COLO668 (cell line): ENCODE results near the gene FADS1.

Experiments used
- DNase-seq: peaks from one replicate; lab custom pipeline; 2025; ENCODE audit not compliant: unreplicated experiment; lab: John Stamatoyannopoulos, UW

FADS1 gene

GRCh38 chr11:61797263-61797944 lies 19.4 kb downstream of the FADS1 start:
- DNase-seq, result peak; percentile 57

DNA sequence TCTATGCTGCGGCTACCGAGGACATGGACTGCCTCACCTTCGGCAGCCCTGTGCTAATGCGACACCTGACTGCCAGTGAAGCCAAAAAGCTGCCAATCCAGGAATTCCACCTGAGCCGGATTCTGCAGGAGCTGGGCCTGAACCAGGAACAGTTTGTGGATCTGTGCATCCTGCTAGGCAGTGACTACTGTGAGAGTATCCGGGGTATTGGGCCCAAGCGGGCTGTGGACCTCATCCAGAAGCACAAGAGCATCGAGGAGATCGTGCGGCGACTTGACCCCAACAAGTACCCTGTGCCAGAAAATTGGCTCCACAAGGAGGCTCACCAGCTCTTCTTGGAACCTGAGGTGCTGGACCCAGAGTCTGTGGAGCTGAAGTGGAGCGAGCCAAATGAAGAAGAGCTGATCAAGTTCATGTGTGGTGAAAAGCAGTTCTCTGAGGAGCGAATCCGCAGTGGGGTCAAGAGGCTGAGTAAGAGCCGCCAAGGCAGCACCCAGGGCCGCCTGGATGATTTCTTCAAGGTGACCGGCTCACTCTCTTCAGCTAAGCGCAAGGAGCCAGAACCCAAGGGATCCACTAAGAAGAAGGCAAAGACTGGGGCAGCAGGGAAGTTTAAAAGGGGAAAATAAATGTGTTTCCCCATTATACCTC lies 20.8 kb downstream of the FADS1 start:
- DNase-seq, result no peak

- no peak for DNase-seq
Measured at GRCh38 chr11:61795459-61795858, 21.3 kb downstream of the FADS1 start.

- DNase-seq, result no peak
Measured at GRCh38 chr11:61794579-61794978, 22.2 kb downstream of the FADS1 start.

- no peak for DNase-seq
Measured at GRCh38 chr11:61793829-61794204, 23.0 kb downstream of the FADS1 start.

DNA sequence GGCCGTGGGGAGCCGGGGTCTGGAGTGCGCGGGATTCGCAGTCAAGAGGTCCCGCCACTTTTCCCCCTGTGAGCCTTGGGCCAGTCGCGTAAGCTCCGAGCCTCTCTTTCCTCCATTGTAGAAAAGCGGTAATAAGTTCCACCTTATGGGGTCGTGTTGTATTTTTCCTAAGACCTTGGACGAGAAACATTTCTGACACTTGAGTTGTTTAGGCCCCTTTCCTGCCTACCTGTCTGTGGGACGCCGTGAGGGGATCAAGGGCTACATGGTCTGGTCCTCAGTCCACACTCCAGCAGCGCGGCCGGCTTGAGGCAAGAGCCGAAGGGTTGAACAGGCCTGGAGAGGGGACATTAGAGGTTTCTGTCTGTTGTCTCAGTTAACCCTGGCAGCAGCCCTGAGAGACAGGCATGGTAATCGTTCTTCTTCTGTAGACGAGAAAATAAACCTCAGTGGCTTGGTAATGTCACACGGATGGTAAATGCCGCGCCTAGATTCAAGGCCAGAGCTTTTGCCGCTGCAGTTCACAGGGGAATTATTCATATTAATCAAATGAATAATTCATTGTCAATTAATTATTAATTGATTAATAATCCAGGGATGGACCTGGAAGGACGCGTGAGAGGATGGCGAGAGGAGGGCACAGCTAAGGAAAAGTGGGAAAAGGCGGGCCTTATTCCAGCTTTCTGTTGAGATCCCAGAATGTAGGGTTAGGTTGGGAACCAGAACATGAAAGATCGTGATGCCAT lies 23.5 kb downstream of the FADS1 start:
- DNase-seq, result peak; percentile 48

- peak; percentile 90 for DNase-seq
Measured at GRCh38 chr11:61792310-61793082, 24.3 kb downstream of the FADS1 start, which contains the start of the genes FEN1 and TMEM258. Gene FEN1, plus strand, starts transcription at chr11:61792911. Its CDS starts 2,451 bp downstream, at chr11:61795362. Gene TMEM258, minus strand, starts transcription at chr11:61792599. Its CDS starts 41 bp downstream, at chr11:61792558.

- DNase-seq, result peak; percentile 62
Measured at GRCh38 chr11:61791737-61792309, 25.0 kb downstream of the FADS1 start.

- DNase-seq, result peak; percentile 18
Measured at GRCh38 chr11:61787928-61788491, 28.8 kb downstream of the FADS1 start.

DNA sequence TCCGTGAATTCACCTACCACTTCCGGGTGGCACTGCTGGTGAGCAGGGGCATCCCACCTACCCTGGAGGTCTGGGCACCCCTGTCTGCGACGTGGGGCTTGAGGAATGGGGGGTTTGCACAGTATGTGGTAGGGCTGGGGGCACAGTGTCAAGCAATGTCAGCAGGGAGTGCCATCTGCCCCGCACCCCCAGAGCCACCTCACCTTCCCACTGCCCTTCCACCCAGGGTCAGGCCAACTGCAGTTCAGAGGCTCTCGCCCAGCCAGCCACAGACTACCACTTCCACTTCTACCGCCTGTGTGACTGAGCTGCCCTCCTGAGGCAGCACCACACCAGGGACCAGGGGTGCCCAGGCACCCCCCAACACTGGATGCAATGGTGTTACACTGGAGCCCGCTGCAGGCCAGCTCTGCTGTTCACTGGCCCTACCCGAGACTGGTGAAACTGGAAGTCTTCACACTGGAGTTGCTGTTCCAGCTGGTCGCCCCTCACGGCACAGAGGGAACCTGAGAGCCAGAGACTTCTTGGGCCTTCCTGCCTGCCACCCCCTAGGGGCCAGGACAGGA lies 30.9 kb downstream of the FADS1 start:
- DNase-seq, result no peak

GRCh38 chr11:61784506-61784805 lies 32.3 kb downstream of the FADS1 start:
- DNase-seq, result no peak

DNA sequence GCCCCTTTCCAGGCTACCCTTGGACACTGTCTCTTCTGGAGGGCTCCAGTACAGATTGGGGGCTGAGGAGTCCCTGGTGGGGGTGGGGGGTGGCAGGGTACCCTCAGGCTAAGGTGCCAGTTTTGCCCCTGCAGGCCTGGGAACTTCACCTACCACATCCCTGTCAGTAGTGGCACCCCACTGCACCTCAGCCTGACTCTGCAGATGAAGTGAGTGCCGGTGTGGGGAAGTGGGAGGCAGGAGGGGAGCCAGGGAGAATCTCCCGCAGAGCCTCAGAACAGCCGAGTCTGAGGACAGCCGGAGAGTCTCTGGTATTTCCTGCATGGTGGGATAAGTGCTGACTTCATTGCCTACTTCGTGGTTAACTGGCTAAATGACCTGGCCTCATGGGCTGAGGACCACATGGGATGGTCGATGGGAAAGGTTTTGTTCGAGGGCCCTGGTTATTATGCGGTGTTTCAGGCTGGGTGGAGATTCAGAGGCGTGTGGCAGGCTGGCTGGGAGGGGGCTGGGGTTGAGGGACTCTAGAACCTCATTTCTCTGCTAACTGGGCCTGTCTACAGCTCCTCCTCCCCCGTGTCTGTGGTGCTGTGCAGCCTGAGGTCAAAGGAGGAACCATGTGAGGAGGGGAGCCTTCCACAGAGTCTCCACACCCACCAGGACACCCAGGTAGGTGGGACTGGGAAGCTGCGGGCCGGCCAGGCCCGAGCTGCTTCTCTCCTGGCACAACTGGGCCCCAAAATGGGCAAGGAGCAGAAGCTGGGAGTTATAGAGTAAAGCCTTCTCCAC lies 32.9 kb downstream of the FADS1 start:
- no peak for DNase-seq

GRCh38 chr11:61782841-61783240 lies 34.0 kb downstream of the FADS1 start:
- DNase-seq, result no peak

DNA sequence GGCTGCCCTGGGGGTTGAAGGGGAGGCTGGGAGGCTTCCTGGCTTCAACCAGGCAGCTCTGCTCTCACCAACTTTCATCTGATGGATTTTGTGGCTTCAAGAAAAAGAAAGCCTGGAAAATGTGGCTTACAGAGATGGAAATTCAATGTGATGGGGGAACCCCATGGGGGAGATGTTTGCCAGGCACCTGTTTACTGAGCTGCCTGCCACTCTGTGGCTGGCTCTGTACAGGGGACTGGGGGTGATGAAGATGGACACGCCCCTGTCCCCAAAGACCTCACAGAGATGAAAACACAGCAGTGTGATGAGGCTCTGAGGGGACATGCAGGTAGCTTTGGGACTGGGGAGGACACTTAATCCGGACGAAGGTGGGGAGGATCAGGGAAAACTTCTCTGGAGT lies 34.5 kb downstream of the FADS1 start:
- DNase-seq, result no peak

DNA sequence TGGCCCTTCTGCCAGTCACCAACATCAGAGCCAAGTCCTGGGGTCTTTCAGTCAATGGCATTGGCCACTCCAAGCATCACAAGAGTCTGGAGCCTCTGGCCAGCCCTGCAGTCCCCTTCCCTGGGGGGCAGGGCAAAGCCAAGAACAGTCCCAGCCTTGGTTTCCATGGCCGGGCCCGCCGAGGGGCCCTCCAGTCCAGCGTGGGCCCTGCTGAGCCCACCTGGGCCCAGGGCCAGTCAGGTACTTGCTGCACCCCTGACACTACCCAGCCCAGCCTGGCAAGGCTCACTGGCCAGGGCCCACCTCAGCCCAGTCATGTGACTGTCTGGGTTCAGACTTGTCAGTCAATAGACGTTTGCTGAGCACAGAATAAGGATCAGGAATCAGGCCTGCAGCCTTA lies 35.2 kb downstream of the FADS1 start:
- DNase-seq, result no peak

DNA sequence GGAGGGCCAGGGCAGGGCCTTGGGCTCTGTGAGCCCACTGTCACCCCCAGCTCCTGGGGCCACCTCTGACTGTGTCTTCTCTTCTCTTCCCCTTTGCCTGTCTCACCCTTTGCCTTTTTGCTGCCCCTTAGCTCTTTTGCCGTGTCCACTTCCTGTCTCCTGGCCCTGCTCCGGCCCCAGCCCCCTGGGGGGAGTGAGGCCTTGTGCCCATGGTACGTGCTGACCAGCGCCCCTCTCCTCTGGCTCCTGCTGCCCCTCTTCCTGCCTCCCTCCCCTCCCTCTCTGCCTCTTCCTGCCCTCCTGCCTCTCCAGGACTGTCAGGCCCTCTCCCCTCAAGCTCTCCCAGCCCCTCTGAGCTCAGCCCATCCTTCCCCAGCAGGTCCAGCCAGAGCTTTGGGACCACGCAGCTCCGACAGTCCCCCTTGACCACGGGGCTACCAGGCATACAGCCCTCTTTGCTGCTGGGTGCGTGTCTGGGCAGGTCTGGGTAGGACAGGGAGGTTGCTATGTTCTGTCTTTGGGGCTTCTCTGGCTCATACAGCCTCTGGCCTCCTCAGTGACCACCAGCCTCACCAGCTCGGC lies 36.1 kb downstream of the FADS1 start:
- no peak for DNase-seq

DNA sequence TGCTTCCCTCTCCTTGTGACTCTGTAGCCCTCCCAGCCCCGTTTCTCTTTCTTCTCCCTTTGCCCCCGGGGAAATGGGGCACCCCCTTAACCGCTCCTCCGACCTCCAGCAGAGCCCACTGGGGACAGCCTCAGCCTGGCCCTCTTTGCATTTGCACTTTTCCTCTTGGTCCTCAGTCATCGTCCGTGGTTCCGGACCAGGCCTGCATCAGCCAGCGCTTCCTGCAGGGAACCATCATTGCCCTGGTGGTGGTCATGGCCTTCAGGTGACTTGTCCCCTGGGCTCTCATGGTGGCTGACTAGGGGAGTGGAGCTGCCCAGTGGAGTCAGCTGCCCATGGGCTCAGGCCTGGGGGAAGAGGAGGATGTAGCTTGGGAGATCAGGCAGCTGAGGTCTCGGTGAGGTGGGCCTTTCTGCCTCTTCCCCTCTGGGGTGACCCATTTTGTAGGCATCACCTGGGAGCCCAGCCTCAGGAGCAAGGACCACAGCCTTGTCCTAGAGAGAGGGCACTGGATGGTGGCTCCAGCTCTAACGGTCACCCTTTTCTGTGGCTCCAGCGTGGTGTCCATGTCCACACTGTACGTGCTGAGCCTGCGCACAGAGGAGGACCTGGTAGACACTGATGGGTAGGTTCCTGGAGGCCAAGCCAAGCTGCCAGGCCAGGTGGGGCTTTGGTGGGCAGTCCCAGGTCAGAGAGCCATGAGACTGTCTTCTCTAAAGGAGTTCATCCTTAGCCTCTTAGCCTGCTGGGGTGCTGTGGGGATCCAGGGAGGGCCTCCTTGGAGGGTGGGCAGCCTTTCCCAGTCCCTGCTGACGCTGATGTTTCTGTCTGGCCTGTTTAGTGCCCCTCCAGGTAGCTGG lies 36.9 kb downstream of the FADS1 start:
- DNase-seq, result no peak

DNA sequence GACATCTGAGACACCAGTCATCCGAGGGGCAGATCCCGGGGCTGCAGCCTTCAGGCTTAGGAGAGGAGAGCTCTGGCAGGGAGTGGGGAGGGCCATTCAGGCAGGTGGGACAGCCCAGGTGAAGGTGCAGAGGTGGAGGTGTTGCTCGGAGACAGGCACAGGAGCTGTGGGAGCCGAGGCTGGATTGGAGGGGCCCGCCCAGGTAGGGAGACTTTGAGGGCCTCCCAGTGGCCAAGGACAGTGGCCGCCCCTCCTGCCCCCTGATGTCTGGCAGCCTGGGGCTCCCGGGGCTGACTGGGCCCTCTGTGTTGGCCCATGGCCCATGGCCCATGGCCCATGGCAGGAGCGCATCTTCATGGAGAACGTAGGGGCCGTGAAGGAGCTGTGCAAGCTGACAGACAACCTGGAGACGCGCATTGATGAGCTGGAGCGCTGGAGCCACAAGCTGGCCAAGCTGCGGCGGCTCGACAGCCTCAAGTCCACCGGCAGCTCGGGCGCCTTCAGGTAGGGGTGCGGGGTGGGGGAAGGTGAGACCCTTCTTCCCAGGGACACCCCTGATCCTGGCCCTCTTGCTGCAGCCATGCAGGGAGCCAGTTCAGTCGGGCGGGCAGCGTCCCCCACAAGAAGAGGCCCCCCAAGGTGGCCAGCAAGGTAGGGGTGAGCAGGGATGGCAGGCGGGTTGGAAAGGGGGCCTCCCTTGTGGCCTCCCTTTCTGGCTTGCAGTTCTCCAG lies 37.7 kb downstream of the FADS1 start:
- DNase-seq, result no peak
